ENCODE data around the gene TMEM14B. TPM values are rescaled to one million over a fixed set of nuclear protein-coding genes. Genes with fewer than 3 reads are reported as not detected.

TMEM14B gene
- total and polyA plus RNA-seq, 9 of the 15 experiments (the other 6 are each of a cell fraction or from before 2014, with no cell fraction given) = 174 to 862 (median 263) TPM

GRCh38 chr6:10749734-10750133 is 2.1 kb downstream of the TMEM14B start (continued):
- TF ChIP-seq ARID4B (CRISPR knock-in tag; IDR thresholded peaks at IDR 0.05) = no peak
- no peak for TF ChIP-seq ZNF124 (CRISPR knock-in tag; IDR thresholded peaks at IDR 0.05)
- TF ChIP-seq UBTF (IDR thresholded peaks at IDR 0.05; ENCODE audit: borderline replicate concordance in 1 of 2, low read depth in 2 of 2, low read length in 2 of 2) = 0 out of 4 replicates have a peak, but pooled peaks of 1 of the 2 experiments have one; percentile 29
- TF ChIP-seq CUX1 (CRISPR knock-in tag; IDR thresholded peaks at IDR 0.05) = no peak
- TF ChIP-seq MED1 (CRISPR knock-in tag; IDR thresholded peaks at IDR 0.05; ENCODE audit: borderline replicate concordance) = no peak
- no peak for TF ChIP-seq ZNF507 (tag; conservative IDR thresholded peaks at IDR 0.05)
- no peak for TF ChIP-seq ZNF41 (CRISPR knock-in tag; conservative IDR thresholded peaks at IDR 0.05)
- TF ChIP-seq HMG20A (CRISPR knock-in tag; conservative IDR thresholded peaks at IDR 0.05) = no peak
- TF ChIP-seq ZNF324 (CRISPR knock-in tag; IDR thresholded peaks at IDR 0.05) = no peak
- TF ChIP-seq MEIS2 (IDR thresholded peaks at IDR 0.05; ENCODE audit: partially characterized antibody) = peak; percentile 74
- TF ChIP-seq HMGXB4 (CRISPR knock-in tag; IDR thresholded peaks at IDR 0.05) = no peak; the same call in 1 of the 2 replicates
- peak; percentile 61; the same call in 1 of the 2 replicates for TF ChIP-seq ZNF274 (IDR thresholded peaks at IDR 0.05; ENCODE audit: borderline replicate concordance, low read depth, low read length)
